Measurements from ENCODE around the gene FN1.

GRCh38 chr2:215314896-215315295 lies 121.0 kb downstream of the FN1 start:
- TF ChIP-seq, protein P1, sequence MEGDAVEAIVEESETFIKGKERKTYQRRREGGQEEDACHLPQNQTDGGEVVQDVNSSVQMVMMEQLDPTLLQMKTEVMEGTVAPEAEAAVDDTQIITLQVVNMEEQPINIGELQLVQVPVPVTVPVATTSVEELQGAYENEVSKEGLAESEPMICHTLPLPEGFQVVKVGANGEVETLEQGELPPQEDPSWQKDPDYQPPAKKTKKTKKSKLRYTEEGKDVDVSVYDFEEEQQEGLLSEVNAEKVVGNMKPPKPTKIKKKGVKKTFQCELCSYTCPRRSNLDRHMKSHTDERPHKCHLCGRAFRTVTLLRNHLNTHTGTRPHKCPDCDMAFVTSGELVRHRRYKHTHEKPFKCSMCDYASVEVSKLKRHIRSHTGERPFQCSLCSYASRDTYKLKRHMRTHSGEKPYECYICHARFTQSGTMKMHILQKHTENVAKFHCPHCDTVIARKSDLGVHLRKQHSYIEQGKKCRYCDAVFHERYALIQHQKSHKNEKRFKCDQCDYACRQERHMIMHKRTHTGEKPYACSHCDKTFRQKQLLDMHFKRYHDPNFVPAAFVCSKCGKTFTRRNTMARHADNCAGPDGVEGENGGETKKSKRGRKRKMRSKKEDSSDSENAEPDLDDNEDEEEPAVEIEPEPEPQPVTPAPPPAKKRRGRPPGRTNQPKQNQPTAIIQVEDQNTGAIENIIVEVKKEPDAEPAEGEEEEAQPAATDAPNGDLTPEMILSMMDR (conservative IDR thresholded peaks at IDR 0.05), result no peak
- TF ChIP-seq ZFX (IDR thresholded peaks at IDR 0.05), result no peak

All from C4-2B (cell line).